Mucosa of rectum (tissue), 2 donors: Measurements from ENCODE around the gene STARD13.
A peak's percentile ranks its signal among the peaks of the same experiment; 100 is the strongest.

ENCODE experiments used
- H3K27ac ChIP-seq, 2 donors: one replicate each; pipeline ENCODE4 v1.7.0; 2013; ENCODE audit warnings: inconsistent platforms in 2 of 2, low read depth in 2 of 2, low read length in 2 of 2
- H3K27me3 ChIP-seq, 2 donors: one replicate each; pipeline ENCODE4 v1.7.0; 2013; ENCODE audit warnings: low read length in 2 of 2; ENCODE audit not compliant: control insufficient read depth in 2 of 2, insufficient read depth in 2 of 2
- H3K36me3 ChIP-seq, 2 donors: one replicate each; pipeline ENCODE4 v1.7.0; 2013; ENCODE audit warnings: low read length in 2 of 2; ENCODE audit not compliant: control insufficient read depth in 2 of 2, insufficient read depth in 2 of 2
- H3K4me1 ChIP-seq, 2 donors: one replicate each; pipeline ENCODE4 v1.7.0; 2013; ENCODE audit warnings: low read length in 2 of 2, mild to moderate bottlenecking in 1 of 2; ENCODE audit not compliant: control insufficient read depth in 2 of 2, insufficient read depth in 2 of 2
- H3K4me3 ChIP-seq, 2 donors: one replicate each; pipeline ENCODE4 v1.7.0; 2013; ENCODE audit warnings: low read length in 2 of 2
- H3K9ac ChIP-seq, 2 donors: one replicate each; pipeline ENCODE4 v1.7.0; 2013; ENCODE audit warnings: low read length in 2 of 2, low read depth in 1 of 2, mild to moderate bottlenecking in 1 of 2
- H3K9me3 ChIP-seq, 2 donors: one replicate each; pipeline ENCODE4 v1.7.0; 2013; ENCODE audit warnings: low read length in 2 of 2; ENCODE audit not compliant: control insufficient read depth in 2 of 2
- donor health status: healthy.
- donor health status: Normal muscosa, but diverticular disease.

STARD13 gene

GRCh38 chr13:33263976-33264619, 21.5 kb downstream of the STARD13 start:
- Histone ChIP-seq H3K27ac (peak overlapping the region; percentile 5 to 42), H3K9ac (no peak overlapping the region), H3K36me3 (no peaks in the 10 kb centered on the region), H3K9me3 (no peaks in the 10 kb centered on the region), H3K4me3 (no peak overlapping the region), H3K27me3 (no peaks in the 10 kb centered on the region), H3K4me1 (peaks cover 5 to 27% of the 10 kb centered on the region in 2 donors)

- no peaks in the 10 kb centered on the region for H3K27me3 ChIP-seq
- no peak overlapping the region for H3K9ac ChIP-seq
- H3K4me1 ChIP-seq = peaks cover 5 to 27% of the 10 kb centered on the region in 2 donors
- H3K27ac ChIP-seq = no peak overlapping the region
- H3K36me3 ChIP-seq = no peaks in the 10 kb centered on the region
- H3K9me3 ChIP-seq = no peaks in the 10 kb centered on the region
- H3K4me3 ChIP-seq = no peak overlapping the region
Observed at GRCh38 chr13:33263484-33263883, 22.1 kb downstream of the STARD13 start.

GRCh38 chr13:33262997-33263396, 22.6 kb downstream of the STARD13 start:
- no peak overlapping the region for H3K4me3 ChIP-seq
- peaks cover 5 to 27% of the 10 kb centered on the region in 2 donors for H3K4me1 ChIP-seq
- peak overlapping the region in 1 of 2 donors; percentile 40 for H3K27ac ChIP-seq
- no peaks in the 10 kb centered on the region for H3K9me3 ChIP-seq
- H3K27me3 ChIP-seq = no peaks in the 10 kb centered on the region
- no peak overlapping the region for H3K9ac ChIP-seq
- H3K36me3 ChIP-seq = no peaks in the 10 kb centered on the region

- Histone ChIP-seq H3K4me3 (no peak overlapping the region), H3K36me3 (no peaks in the 10 kb centered on the region), H3K4me1 (peaks cover 5 to 27% of the 10 kb centered on the region in 2 donors), H3K27me3 (no peaks in the 10 kb centered on the region), H3K9ac (no peak overlapping the region), H3K9me3 (no peaks in the 10 kb centered on the region), H3K27ac (peak overlapping the region in 1 of 2 donors; percentile 40)
Observed at GRCh38 chr13:33262594-33262993, 23.0 kb downstream of the STARD13 start.

- no peak overlapping the region for H3K9ac ChIP-seq
- peak overlapping the region; percentile 17 to 40 for H3K27ac ChIP-seq
- H3K4me1 ChIP-seq = peaks cover 5 to 27% of the 10 kb centered on the region in 2 donors
Observed at GRCh38 chr13:33262062-33262487, 23.5 kb downstream of the STARD13 start.

GRCh38 chr13:33261387-33262061, 24.0 kb downstream of the STARD13 start:
- H3K4me3 ChIP-seq = no peak overlapping the region

More at GRCh38 chr13:33262062-33262487, 23.5 kb downstream of the STARD13 start:
- Histone ChIP-seq H3K36me3 (no peaks in the 10 kb centered on the region), H3K9me3 (no peaks in the 10 kb centered on the region), H3K27me3 (no peaks in the 10 kb centered on the region), H3K4me3 (no peak overlapping the region)

GRCh38 chr13:33260168-33261098, 25.1 kb downstream of the STARD13 start:
- H3K9ac ChIP-seq = no peak overlapping the region
- no peaks in the 10 kb centered on the region for H3K27me3 ChIP-seq
- peaks cover 5 to 27% of the 10 kb centered on the region in 2 donors for H3K4me1 ChIP-seq
- no peaks in the 10 kb centered on the region for H3K36me3 ChIP-seq
- no peak overlapping the region for H3K4me3 ChIP-seq
- H3K9me3 ChIP-seq = no peaks in the 10 kb centered on the region
- H3K27ac ChIP-seq = no peak overlapping the region

More at GRCh38 chr13:33261387-33262061, 24.0 kb downstream of the STARD13 start:
- Histone ChIP-seq H3K27ac (peak overlapping the region; percentile 17 to 40), H3K9ac (no peak overlapping the region), H3K36me3 (no peaks in the 10 kb centered on the region), H3K27me3 (no peaks in the 10 kb centered on the region), H3K4me1 (peaks cover 5 to 27% of the 10 kb centered on the region in 2 donors), H3K9me3 (no peaks in the 10 kb centered on the region)

- no peak overlapping the region for H3K9ac ChIP-seq
- no peak overlapping the region for H3K4me3 ChIP-seq
- no peaks in the 10 kb centered on the region for H3K9me3 ChIP-seq
- H3K4me1 ChIP-seq = peaks cover 5 to 21% of the 10 kb centered on the region in 2 donors
- H3K27me3 ChIP-seq = no peaks in the 10 kb centered on the region
- H3K27ac ChIP-seq = peak overlapping the region; percentile 25 to 53
- H3K36me3 ChIP-seq = no peaks in the 10 kb centered on the region
Observed at GRCh38 chr13:33259296-33259695, 26.3 kb downstream of the STARD13 start.

GRCh38 chr13:33258808-33259193, 26.8 kb downstream of the STARD13 start:
- Histone ChIP-seq H3K9me3 (no peaks in the 10 kb centered on the region), H3K4me3 (no peak overlapping the region), H3K9ac (no peak overlapping the region), H3K27me3 (no peaks in the 10 kb centered on the region), H3K4me1 (peaks cover 5 to 16% of the 10 kb centered on the region in 2 donors), H3K27ac (peak overlapping the region; percentile 25 to 53), H3K36me3 (no peaks in the 10 kb centered on the region)
